Chondrocyte (in vitro differentiated cells): Measurements from ENCODE around the gene CMAS. TPM values are rescaled to one million over a fixed set of nuclear protein-coding genes. Genes with fewer than 3 reads are reported as not detected.

Experiments
- DNase-seq: peaks from one replicate; pipeline ENCODE4 v3.0.0; 2021; ENCODE audit warnings: mixed read lengths, low spot score
- H3K27ac Mint-ChIP-seq: one replicate; pipeline ENCODE4 v1.8.0; 2021; ENCODE audit warnings: mild to moderate bottlenecking, moderate library complexity, mixed read lengths; ENCODE audit not compliant: unreplicated experiment
- H3K27me3 Mint-ChIP-seq: 2 replicates; pipeline ENCODE4 v1.8.0; 2021; ENCODE audit warnings: low read depth, mixed read lengths
- H3K36me3 Mint-ChIP-seq: 2 replicates; pipeline ENCODE4 v1.8.0; 2021; ENCODE audit warnings: low read depth, mixed read lengths
- H3K4me1 Mint-ChIP-seq: 2 replicates; pipeline ENCODE4 v1.8.0; 2021; ENCODE audit warnings: low read depth, mild to moderate bottlenecking, mixed read lengths
- H3K4me3 Mint-ChIP-seq: one replicate; pipeline ENCODE4 v1.8.0; 2021; ENCODE audit warnings: mild to moderate bottlenecking, moderate library complexity, mixed read lengths; ENCODE audit not compliant: unreplicated experiment
- H3K9me3 Mint-ChIP-seq: 2 replicates; pipeline ENCODE4 v1.8.0; 2021; ENCODE audit warnings: low read depth, mixed read lengths
- CTCF ChIP-seq: fragments of 200-600 bp; sonication (generic); IDR thresholded peaks from 2 replicates; pipeline ENCODE4 v1.5.0; 2021; ENCODE audit warnings: antibody characterized with exemption, mild to moderate bottlenecking, moderate library complexity
- total RNA-seq: library from RNA; stranded (reverse); gene quantifications from 3 replicates; pipeline ENCODE4 v1.2.1, GENCODE V29; 2021

CMAS gene
- total RNA-seq, 1 donor from 2014 or later, result 26.1 TPM

- H3K36me3 Mint-ChIP-seq, result peaks cover 8% of the 10 kb centered on the region
- no peak for DNase-seq
- H3K9me3 Mint-ChIP-seq, result peaks cover 18% of the 10 kb centered on the region
- H3K4me3 Mint-ChIP-seq, result no peak overlapping the region
- TF ChIP-seq CTCF, result no peak
- H3K27ac Mint-ChIP-seq, result no peak overlapping the region
- peaks cover 24% of the 10 kb centered on the region for H3K27me3 Mint-ChIP-seq
- H3K4me1 Mint-ChIP-seq, result no peaks in the 10 kb centered on the region
These were observed 64.2 kb downstream of the CMAS start for GRCh38 chr12:22110176-22110575.

Other genes with a start within 250 kb of the CMAS start
- gene ABCC9, start 104.8 kb upstream of the CMAS start, total RNA-seq, result 0.15 to 2.7 TPM (median 1.8 TPM) in 3 replicates